ENCODE measurements around the gene ARHGEF4.

- no peak for TF ChIP-seq EZH2 (IDR thresholded peaks at IDR 0.05; ENCODE audit: low read depth)
- TF ChIP-seq, protein P1, sequence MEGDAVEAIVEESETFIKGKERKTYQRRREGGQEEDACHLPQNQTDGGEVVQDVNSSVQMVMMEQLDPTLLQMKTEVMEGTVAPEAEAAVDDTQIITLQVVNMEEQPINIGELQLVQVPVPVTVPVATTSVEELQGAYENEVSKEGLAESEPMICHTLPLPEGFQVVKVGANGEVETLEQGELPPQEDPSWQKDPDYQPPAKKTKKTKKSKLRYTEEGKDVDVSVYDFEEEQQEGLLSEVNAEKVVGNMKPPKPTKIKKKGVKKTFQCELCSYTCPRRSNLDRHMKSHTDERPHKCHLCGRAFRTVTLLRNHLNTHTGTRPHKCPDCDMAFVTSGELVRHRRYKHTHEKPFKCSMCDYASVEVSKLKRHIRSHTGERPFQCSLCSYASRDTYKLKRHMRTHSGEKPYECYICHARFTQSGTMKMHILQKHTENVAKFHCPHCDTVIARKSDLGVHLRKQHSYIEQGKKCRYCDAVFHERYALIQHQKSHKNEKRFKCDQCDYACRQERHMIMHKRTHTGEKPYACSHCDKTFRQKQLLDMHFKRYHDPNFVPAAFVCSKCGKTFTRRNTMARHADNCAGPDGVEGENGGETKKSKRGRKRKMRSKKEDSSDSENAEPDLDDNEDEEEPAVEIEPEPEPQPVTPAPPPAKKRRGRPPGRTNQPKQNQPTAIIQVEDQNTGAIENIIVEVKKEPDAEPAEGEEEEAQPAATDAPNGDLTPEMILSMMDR (conservative IDR thresholded peaks at IDR 0.05) = no peak
Measured at GRCh38 chr2:130947967-130948366, 111.3 kb downstream of the ARHGEF4 start.
